B cell (primary cell): ENCODE data around the gene SRGAP2C.
"Not testable (repeated sequence)": the region's sequence is repeated elsewhere in the genome, so short reads cannot be mapped to it uniquely, and the experiment has no call there.

Experiments used
- CTCF ChIP-seq: fragments of 200-600 bp; IDR thresholded peaks from one replicate; pipeline ENCODE4 v1.8.0; 2022; ENCODE audit warnings: antibody characterized with exemption, mild to moderate bottlenecking
- EZH2 ChIP-seq: IDR thresholded peaks from 2 replicates; pipeline ENCODE4 v1.6.1; 2012; ENCODE audit warnings: borderline replicate concordance, low read depth, mild to moderate bottlenecking, moderate library complexity, low read length; ENCODE audit not compliant: insufficient read depth, poor library complexity, severe bottlenecking

GRCh38 chr1:121318687-121319086, 133.9 kb downstream of the SRGAP2C start:
- not testable (repeated sequence) for TF ChIP-seq CTCF, EZH2
